Measurements from ENCODE around the gene NR3C2. TPM values are rescaled to one million over a fixed set of nuclear protein-coding genes. Genes with fewer than 3 reads are reported as not detected.

Gene NR3C2
- total and polyA plus RNA-seq, 4 donors = 2.0 to 11.5 (median 3.2) TPM

- Histone ChIP-seq H3K27me3 (ENCODE audit: control insufficient read depth in 4 of 4, insufficient read depth in 4 of 4, low read length in 3 of 4) (no peaks in the 10 kb centered on the region), H3K9me3 (ENCODE audit: control insufficient read depth in 4 of 4, low read length in 3 of 4) (no peaks in the 10 kb centered on the region), H3K36me3 (ENCODE audit: control insufficient read depth in 4 of 4, insufficient read depth in 3 of 4, low read depth in 1 of 4, low read length in 3 of 4) (no peaks in the 10 kb centered on the region), H3K27ac (ENCODE audit: low read depth in 1 of 2, low read length in 2 of 2) (no peak overlapping the region), H3K4me3 (ENCODE audit: low read depth in 1 of 3, low read length in 3 of 3) (no peak overlapping the region), H3K9ac (ENCODE audit: low read depth in 1 of 2, low read length in 2 of 2) (no peak overlapping the region), H3K4me1 (ENCODE audit: control insufficient read depth in 4 of 4, insufficient read depth in 4 of 4, low read length in 3 of 4) (peaks cover 0 to 8% (median 3%) of the 10 kb centered on the region in 4 donors)
- TF ChIP-seq FOXA2 (IDR thresholded peaks at IDR 0.05) (no peak), NR2F2 (IDR thresholded peaks at IDR 0.05) (no peak), FOXA1 (IDR thresholded peaks at IDR 0.05) (no peak), ATF3 (IDR thresholded peaks at IDR 0.05) (no peak), RAD21 (IDR thresholded peaks at IDR 0.05) (no peak), ZBTB33 (IDR thresholded peaks at IDR 0.05) (no peak), YY1 (IDR thresholded peaks at IDR 0.05) (no peak)
- no peak for DNase-seq (ENCODE audit: low spot score)
- WGBS = 94% methylated on average over 3 of the region's 3 CpGs
Observed at GRCh38 chr4:148268835-148269234, 173.4 kb downstream of the NR3C2 start.

GRCh38 chr4:148266921-148267320 lies 175.3 kb downstream of the NR3C2 start:
- Histone ChIP-seq H3K9ac (ENCODE audit: low read depth in 1 of 2, low read length in 2 of 2) (no peak overlapping the region), H3K27me3 (ENCODE audit: control insufficient read depth in 4 of 4, insufficient read depth in 4 of 4, low read length in 3 of 4) (no peaks in the 10 kb centered on the region), H3K36me3 (ENCODE audit: control insufficient read depth in 4 of 4, insufficient read depth in 3 of 4, low read depth in 1 of 4, low read length in 3 of 4) (no peaks in the 10 kb centered on the region), H3K4me3 (ENCODE audit: low read depth in 1 of 3, low read length in 3 of 3) (no peak overlapping the region), H3K27ac (ENCODE audit: low read depth in 1 of 2, low read length in 2 of 2) (no peak overlapping the region), H3K4me1 (ENCODE audit: control insufficient read depth in 4 of 4, insufficient read depth in 4 of 4, low read length in 3 of 4) (no peaks in the 10 kb centered on the region), H3K9me3 (ENCODE audit: control insufficient read depth in 4 of 4, low read length in 3 of 4) (no peaks in the 10 kb centered on the region)
- TF ChIP-seq GABPA (IDR thresholded peaks at IDR 0.05 in 1 of 2, conservative IDR thresholded peaks at IDR 0.05 in 1 of 2) (no peak), FOXA1 (IDR thresholded peaks at IDR 0.05) (no peak), MAX (IDR thresholded peaks at IDR 0.05) (no peak)
- DNase-seq (ENCODE audit: low spot score) = no peak
- WGBS = 92% methylated on average over 2 of the region's 2 CpGs

GRCh38 chr4:148266240-148266639 lies 176.0 kb downstream of the NR3C2 start:
- Histone ChIP-seq H3K27ac (ENCODE audit: low read depth in 1 of 2, low read length in 2 of 2) (no peak overlapping the region), H3K4me1 (ENCODE audit: control insufficient read depth in 4 of 4, insufficient read depth in 4 of 4, low read length in 3 of 4) (no peaks in the 10 kb centered on the region), H3K36me3 (ENCODE audit: control insufficient read depth in 4 of 4, insufficient read depth in 3 of 4, low read depth in 1 of 4, low read length in 3 of 4) (no peaks in the 10 kb centered on the region), H3K4me3 (ENCODE audit: low read depth in 1 of 3, low read length in 3 of 3) (no peak overlapping the region), H3K27me3 (ENCODE audit: control insufficient read depth in 4 of 4, insufficient read depth in 4 of 4, low read length in 3 of 4) (no peaks in the 10 kb centered on the region), H3K9me3 (ENCODE audit: control insufficient read depth in 4 of 4, low read length in 3 of 4) (peaks cover 0 to 1% (median under 1%) of the 10 kb centered on the region in 4 donors), H3K9ac (ENCODE audit: low read depth in 1 of 2, low read length in 2 of 2) (no peak overlapping the region)
- 95% methylated on average over 7 of the region's 7 CpGs for WGBS
- no peak for DNase-seq (ENCODE audit: low spot score)
- no peak for TF ChIP-seq RAD21 (IDR thresholded peaks at IDR 0.05)

- Histone ChIP-seq H3K4me1 (ENCODE audit: control insufficient read depth in 4 of 4, insufficient read depth in 4 of 4, low read length in 3 of 4) (no peaks in the 10 kb centered on the region), H3K9me3 (ENCODE audit: control insufficient read depth in 4 of 4, low read length in 3 of 4) (peaks cover 0 to 3% (median under 1%) of the 10 kb centered on the region in 4 donors), H3K4me3 (ENCODE audit: low read depth in 1 of 3, low read length in 3 of 3) (no peak overlapping the region), H3K27me3 (ENCODE audit: control insufficient read depth in 4 of 4, insufficient read depth in 4 of 4, low read length in 3 of 4) (no peaks in the 10 kb centered on the region), H3K27ac (ENCODE audit: low read depth in 1 of 2, low read length in 2 of 2) (no peak overlapping the region), H3K36me3 (ENCODE audit: control insufficient read depth in 4 of 4, insufficient read depth in 3 of 4, low read depth in 1 of 4, low read length in 3 of 4) (no peaks in the 10 kb centered on the region), H3K9ac (ENCODE audit: low read depth in 1 of 2, low read length in 2 of 2) (no peak overlapping the region)
- 69% methylated on average over 5 of the region's 5 CpGs for WGBS
- no peak for DNase-seq (ENCODE audit: low spot score)
- TF ChIP-seq CTCF (IDR thresholded peaks at IDR 0.05; ENCODE audit: low read depth, low read length, missing input control) = no peak
- no peak for TF ChIP-seq ZBTB33 (IDR thresholded peaks at IDR 0.05)
- TF ChIP-seq MAX (IDR thresholded peaks at IDR 0.05) = no peak
- no peak for TF ChIP-seq FOXA1 (IDR thresholded peaks at IDR 0.05)
- TF ChIP-seq HNF4A (conservative IDR thresholded peaks at IDR 0.05) = no peak
- no peak for TF ChIP-seq RXRA (IDR thresholded peaks at IDR 0.05)
- TF ChIP-seq EGR1 (IDR thresholded peaks at IDR 0.05; ENCODE audit: low read depth in 2 of 2) = no peak
- TF ChIP-seq HNF4G (IDR thresholded peaks at IDR 0.05) = no peak
- no peak for TF ChIP-seq ATF3 (IDR thresholded peaks at IDR 0.05)
- no peak for TF ChIP-seq GABPA (IDR thresholded peaks at IDR 0.05 in 1 of 2, conservative IDR thresholded peaks at IDR 0.05 in 1 of 2)
- TF ChIP-seq SP1 (IDR thresholded peaks at IDR 0.05) = no peak
- no peak for TF ChIP-seq TAF1 (conservative IDR thresholded peaks at IDR 0.05)
- no peak for TF ChIP-seq RAD21 (IDR thresholded peaks at IDR 0.05)
- TF ChIP-seq YY1 (IDR thresholded peaks at IDR 0.05) = no peak
Observed at GRCh38 chr4:148265627-148266026, 176.6 kb downstream of the NR3C2 start.
